Stimulated activated CD4-positive, alpha-beta T cell treated with anti-CD3 and anti-CD28 coated beads, TNF-alpha, amount 100 ng/mL, for 1 hour (primary cell): Measurements from ENCODE around the gene SLC15A4.

ENCODE experiments used
- DNase-seq, 3 donors: peaks; one replicate each; pipeline ENCODE4 v3.0.0-alpha.2; 2020; ENCODE audit warnings: low read depth in 3 of 3, low spot score in 1 of 3

Gene SLC15A4

DNA sequence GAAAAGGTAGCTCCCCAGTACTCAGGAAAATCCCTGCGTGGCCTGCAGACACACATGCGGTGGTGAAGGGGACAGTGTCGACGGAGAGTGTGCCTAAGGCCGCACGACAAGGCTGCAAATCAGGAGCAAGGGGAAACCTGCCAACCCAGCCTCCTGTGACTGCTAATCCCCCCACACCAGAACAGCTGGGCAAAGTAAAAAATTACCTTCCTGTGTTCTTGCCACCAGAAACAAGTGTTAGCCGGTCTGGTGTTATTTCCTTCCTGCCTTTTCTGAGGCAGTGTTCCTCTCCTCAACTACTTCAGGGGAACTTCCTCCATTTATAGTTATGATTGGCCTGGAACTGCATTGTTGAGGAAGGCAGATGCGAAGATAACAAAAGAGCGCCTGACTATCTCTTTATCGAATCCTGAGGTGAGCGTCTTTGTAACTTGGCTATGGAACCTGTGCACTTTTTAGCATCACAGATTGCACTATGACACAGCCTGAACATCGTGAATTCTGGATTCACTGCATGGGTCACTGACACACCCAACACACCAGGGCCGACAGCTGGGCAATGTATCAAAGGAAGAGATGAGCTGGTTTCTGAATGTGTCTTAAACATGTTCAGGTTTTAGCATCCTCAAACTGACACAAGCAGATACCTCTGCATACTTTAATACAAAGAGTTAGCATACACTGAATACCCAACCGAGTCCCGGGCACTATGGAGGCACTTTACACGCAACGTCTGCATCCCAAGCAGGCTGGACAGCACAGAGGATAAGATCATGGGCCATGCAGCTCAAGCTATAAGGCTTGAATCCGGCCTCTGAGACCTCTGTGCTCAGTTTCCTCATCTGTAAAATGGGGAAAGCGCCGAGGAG lies 28.9 kb downstream of the SLC15A4 start:
- no peak for DNase-seq

DNA sequence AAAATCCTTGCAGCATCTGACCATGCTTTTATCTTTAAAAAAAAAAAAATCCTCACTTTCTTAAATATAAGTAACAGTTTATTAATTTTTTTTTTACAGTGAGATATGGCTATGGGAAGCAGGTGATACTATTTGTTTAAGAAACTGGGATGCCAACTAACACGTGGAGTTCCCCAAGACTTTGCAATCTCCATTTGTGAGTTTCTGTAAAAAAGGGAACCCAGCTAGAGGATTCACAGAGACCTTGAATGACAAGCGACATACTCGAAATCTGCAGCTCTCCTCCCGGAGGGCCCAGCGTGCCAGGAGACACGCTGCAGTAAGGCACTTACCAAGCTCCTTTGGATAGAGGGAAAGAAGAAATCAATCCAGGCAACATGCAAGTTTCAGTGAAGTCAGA lies 30.1 kb downstream of the SLC15A4 start:
- no peak for DNase-seq

DNA sequence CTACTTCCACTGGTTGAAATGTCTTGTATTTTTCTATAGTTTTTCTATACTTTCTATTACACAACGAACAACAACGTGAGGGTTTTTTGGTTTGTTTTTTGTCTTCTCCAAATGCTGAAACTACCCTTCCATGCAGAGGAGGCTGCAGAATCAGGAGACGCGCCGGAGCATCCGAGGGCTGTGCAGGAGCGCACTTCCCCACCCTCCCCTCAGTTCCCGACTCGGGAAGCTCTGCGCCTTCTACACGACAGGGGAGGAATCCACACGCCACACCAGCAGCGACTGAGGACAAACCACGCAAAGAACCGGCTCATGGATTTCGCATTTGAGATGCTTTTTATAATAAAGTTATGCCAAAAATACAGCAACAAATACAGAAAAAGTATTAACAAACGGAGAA lies 30.9 kb downstream of the SLC15A4 start:
- DNase-seq: no peak

DNA sequence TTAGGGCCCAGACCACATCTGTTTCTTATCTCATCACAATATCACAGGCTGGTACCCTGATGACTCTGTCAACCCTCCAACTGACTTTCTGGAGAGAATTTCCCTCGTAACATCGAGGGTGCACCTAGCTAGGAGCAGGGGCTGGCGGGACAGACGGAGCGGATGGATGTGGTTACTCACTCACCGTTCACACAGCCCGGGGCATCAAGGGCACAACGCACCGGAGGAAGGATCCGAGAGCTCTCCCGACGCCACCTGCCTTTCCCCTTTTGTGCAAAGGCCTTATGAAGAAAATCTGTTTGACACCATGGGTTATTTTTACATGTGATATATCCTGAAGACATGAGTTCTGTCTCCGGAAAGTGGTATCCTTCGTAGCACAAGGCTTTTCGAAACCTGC lies 31.4 kb downstream of the SLC15A4 start:
- DNase-seq: no peak

DNA sequence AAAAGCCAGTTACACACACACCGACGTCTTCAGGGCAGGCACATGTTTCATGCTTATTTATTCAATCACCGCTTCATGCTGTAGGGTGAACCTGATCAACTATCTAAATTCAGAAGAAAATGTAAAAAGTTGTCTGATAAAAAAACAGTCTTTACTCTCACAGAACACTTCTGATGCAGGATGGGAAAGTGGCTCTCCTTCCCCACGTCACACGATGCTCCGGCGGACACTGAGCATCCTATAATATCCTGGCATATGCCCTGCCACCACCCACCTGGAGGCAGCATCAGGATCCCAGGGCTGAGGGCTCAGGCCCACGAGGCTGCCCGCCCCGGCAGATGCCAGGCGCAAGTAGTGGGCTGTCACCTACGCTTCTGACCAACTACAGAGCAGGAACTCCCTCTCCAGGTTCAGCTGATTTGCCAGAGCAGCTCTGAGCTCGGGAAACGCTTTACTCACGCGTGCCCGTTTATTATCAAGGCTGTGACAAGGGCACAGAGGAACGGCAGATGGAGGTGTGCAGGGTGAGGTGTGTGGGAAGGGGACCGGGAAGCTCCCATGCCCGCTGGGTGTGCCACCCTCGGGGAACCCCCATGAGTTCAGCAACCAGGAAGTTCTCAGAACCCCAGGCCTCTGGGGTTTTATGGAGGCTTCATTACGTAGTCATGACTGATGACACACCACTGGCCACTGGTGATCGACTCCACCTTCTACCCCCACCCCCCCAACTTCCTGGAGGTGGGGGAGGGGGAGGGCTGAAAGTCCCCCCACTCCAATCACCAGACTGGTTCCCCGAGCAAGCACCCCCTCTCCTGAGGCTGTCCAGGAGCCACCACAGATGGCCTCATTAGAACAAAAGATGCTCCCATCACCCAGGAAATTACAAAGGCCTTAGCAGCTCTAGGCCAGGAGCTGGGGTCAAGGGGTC lies 32.1 kb downstream of the SLC15A4 start:
- no peak for DNase-seq

DNA sequence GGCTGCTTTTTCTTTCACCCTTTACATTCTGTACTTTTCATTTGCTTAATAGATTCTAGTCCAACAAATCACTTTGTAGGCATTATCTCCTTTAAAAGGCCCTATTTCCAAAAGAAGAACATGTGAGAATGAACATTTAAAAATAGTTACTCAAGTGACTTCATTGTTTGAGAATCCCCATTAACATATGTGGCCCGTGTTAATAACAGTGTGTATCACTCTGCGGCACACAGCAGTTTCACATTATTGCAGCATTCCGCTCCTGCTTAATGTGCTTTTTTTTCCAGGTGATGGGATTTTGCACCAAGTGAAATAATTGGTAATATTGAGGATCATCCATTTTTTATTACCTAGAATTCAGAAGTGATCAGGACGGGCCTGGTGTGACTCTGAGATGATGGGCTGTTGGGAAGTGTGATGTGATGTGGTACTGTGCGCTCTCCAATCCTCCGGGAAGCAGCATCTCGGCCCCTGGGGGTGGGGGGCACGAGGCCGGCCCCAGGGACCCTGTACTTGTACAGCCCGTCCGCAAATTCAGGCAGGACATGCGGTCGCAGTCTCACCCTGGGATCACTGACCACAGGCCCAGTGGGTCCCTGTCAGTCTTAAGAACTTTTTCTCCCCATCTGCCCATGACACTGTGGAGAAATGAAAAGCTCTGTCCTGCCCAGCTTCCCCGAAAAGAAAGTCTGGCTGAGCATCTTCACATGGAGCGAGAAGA lies 32.9 kb downstream of the SLC15A4 start:
- no peak for DNase-seq

DNA sequence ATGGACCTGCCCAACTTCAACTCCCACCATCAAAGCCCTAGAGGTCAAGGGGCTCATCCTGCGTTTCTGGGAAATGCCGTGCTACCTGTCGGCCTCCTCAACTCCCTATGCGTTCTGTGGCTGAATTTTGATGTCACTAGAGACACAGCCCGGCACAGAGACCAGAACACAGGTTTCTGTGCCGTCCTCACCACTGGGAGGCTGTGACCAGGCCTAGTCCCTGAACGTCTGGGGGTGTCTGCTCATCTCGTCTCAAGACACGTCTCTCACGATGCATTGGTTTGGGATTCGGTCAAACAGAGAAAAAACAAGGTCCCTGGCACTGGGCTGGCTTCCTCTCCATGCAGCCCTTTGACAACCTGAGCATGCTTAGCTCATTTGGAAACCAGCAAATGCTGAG lies 33.5 kb downstream of the SLC15A4 start:
- no peak for DNase-seq

DNA sequence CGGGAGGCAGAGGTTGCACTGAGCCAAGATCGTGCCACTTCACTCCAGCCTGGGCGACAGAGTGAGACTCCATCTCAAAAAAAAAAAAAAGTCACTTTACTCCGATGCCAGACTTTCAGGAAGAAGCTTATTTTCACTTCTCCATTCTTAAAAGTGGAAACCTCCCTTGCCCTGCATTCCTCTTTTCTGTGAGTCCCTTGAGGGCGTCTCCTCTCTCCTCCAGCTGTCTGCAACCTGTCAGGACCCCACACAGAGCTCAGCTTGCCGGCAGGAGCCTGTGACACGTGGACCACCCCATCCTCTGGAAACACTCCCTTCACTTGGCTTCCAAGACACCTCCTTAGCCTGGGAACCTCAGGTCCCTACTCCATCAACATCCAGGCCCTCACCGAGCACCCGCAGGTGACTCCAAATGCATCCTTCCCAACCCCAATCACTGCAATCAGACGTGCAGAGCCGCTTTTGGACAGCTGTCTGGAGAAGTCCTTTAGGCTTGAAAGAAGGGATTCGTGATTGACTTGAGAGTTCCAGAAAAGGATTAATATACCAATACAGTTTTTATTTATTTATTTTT lies 34.3 kb downstream of the SLC15A4 start:
- DNase-seq: no peak

DNA sequence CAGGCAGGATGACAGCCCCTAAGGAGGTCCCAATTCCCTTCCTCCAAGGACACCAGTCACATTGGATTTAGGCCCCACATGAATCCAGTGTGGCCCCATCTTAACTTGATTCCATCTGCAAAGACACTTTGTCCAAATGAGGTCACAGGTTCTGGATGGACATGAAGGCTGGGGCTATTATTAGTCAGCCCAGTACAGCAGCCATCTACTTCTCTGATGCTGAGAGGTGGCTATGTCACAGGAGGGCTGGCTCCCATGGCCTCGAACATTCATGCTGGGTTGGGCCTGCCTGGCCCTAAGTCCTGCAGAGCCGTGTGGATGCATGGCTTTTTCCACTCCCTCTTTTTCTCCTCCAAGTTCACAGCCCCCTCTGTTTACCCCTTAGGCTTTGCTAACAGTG lies 35.9 kb downstream of the SLC15A4 start:
- DNase-seq: no peak

DNA sequence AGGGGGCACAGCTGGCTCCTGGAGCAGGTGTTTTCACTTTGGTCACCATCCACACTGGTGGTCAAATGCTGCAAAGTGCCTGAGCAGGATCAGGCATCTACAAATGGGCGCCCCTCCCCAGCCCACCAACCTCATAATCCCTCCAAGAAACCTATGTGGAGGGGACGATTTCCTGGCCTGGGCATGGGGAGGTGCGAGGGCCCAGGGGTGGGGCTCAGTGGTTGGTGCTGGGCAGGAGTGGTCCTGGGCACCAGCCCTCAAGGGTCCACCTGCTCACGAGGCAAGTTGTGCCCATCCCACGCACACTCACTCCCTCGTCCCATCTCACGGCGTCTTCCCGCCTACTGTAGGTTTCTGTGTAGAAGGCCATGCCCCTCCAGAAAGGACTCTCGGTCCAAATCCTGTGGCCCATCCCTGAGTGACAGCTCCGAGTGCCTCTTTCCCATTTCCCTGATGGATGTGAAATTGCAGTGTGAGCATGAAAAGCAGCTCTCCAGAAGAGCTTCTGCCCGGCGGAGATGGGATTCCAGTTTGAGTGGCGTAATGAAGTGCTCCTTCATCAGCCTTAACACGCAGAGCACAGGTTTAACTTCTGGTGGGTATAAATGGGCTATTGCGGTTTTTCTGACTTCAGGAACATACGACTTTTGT lies 36.9 kb downstream of the SLC15A4 start:
- DNase-seq: no peak

DNA sequence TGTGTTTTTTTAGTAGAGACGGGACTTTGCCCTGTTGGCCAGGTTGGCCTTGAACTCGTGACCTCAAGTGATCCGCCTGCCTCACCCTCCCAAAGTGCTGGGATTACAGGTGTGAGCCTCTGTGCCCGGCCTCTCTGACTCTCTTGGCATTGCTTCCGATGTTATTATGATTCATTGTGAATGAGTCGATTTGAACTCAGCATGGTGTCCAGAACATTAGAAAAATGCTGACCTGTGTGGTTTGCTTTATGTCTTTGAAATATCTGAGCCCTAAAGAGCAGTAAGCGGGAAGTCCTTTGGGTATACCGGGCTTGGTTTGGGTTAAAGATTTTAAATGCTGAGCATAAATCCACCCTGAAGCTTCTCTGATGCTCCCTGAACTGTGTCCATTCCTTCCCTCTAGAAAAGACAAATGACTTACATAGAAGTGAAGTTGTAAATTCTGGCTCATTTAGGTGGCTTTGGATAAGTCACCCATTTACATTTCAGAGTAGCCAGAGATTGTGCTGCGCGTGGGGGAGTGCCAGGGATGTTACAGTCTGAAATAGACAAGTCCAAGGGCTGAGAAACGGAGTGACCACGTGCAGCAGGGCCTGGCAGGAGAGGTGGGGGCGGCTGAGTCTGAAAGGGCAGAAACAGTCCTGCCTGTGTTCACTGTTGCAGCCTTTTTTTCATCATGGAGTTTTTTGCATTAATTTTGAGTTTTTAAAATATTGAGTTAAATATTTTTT lies 39.6 kb downstream of the SLC15A4 start:
- DNase-seq: no peak

DNA sequence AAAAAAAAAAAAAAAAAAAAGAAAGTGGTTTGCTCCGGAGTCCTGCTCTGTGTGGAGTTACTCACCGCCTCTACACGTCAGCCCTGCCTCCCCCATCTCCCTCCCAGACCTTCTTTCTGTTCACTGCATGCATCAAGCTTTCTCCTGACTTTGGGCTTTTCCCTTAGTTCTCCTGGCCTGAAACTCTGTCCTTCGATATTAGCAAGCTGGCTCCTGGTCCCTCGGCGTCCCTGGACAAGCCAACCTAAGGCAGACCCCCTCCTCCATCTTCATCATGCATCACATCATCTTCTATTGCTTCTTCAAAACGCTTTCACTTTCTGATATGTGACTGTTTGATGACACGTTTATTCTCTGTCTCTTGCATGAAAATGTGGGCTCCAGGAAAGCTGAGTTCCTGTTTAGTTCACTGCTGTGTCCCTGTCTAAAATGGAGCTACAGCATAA lies 40.6 kb downstream of the SLC15A4 start:
- peak in 1 of 3 donors; percentile 5 for DNase-seq

DNA sequence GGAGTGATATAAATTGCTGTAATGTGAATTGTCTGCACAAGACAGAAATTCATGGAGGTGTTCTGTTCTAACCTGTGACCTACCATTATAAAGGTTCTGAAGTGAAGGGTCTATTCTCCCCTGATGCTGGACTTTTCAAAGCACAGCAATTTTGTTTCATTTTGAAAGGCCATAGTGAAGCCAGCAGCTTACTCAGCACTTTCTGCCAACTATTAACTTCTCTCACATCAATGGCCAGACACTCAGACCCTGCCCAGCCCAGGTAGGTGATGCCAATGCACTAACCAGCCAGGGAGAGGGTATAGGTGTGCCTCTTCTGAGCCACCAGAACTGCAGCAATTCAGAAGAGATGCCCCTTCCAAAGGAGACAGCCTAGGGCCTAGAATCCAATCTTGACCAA lies 43.9 kb downstream of the SLC15A4 start:
- DNase-seq: no peak

DNA sequence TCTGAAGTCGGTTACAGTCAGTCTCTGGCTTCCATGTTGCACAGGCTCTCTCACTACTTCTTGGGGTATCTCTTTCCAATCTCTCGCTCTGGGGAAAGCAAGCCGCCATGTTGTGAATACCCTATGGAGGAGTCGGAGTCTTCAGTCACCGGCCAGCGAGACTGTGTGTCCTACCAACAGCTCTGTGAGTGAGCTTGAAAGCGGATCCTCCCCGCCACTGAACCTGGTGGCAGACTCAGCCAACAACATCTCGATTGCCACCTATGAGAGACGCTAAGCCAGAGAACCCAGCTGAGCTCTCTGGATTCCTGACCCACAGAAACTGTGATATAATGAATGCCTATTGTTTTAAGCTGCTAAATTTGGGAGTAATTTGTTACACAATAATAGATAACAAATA lies 51.5 kb downstream of the SLC15A4 start:
- no peak for DNase-seq

DNA sequence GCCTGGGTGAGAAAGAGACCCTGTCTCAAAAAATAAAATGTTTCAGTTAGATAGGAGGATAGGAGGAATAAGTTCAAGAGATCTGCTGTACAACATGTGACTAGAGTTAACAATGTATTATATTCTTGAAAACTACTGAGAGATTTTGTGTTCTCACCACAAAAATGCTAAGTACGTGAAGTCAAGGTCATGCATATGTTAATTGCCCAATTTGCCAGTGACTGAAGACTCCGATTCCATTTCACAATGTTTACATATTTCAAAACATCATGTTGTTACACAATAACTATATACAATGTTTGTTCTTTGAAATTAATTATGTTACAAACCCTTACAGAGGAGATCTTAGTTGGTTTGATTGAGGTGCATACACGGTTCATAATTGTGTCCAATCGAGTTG lies 52.1 kb downstream of the SLC15A4 start:
- DNase-seq: no peak

DNA sequence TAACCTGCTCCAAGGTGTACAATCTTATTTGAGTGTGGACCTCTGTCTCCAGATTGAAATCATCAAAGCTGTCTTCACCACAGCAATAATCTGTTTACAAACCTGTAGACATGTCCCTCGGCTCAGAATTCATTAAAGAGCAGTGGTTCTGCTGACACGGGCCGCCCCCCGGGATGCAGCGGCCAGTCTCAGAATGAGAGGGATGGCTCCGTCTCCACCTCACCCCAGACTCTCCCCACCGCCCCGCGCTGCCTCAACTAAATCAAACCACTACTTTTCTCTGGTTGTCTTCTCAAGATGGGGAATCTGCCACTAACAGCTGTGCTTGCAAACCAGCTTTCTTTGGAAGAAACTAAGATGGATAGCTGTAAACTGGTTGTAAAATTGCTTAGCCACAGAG lies 56.2 kb downstream of the SLC15A4 start:
- no peak for DNase-seq

DNA sequence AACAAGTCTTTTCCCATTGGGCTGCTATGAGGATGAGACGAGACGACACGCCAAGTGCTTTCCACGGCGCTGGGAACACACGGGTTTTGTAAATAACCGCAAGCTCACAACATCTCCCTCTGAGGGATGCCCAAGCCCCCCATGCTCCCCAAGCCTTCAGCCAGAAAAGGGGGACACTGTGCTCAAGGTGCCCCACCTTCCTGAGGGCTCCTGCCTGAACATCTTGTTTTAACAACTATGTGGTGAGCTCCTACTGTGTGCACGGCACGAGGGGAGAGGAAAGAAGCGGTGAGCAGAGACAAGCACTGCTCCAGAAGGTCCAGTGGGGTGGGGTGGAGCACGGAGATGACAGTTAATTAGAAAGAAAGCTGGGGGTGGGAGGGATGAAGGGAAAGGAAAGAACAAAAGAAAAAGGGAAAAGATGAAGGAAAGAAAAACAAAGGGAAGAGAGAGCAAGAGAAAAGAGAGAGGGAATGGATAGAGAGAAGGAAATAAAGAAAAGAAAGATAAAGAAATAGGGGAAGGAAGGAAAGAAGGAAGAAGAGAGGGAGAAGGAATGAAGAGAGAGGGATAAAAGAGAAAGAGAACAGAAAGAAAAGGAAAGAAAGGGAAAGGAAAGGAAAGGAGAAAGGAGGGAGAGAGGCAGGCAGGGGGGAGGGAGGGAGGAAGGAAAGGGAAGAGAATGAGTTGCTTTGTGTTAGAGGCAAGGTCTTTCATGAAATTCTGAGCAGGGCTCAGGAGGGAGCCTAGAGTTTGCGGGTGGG lies 56.8 kb downstream of the SLC15A4 start:
- no peak for DNase-seq

DNA sequence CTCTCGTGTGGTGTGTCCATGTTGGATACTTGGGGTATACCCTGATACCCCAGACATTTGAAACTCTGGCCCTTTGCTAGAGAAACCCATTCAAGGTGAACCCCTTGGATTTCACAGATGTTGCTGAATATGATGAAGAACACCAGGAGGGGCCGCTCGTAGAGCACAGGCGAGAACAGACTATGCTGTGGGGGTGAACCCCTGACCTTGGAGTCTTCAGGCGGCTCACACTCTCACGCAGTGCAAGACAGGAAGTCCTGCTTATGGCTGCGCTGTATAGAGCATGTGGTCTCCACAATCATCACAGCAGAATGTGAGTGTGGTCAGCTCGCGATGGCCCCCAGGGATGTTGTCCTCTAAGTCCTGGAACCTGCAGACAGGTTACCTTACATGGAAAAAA lies 60.4 kb downstream of the SLC15A4 start:
- DNase-seq: no peak

DNA sequence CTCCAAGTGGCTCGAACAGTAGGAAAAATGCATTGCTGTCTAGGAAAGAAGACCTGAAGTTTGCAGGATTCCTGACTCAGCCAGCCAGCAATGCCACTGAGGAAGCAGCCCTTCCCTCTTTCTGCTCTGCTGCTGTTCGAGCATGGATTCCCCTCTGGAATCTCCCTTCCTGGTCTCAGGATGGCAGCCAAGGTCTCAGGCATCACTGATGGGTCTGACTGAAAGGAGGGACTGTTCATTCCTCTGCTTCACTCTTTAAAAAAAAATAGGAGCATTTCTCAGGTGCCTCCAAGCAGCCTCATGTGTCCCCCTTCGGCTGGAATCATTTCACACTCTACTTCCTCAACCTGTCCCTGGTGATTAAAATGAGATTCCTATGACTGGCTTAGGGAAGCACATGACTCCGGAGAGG lies 62.4 kb downstream of the SLC15A4 start:
- DNase-seq: no peak
